NCI-H187 (cell line): ENCODE data around the gene SGCA.

ENCODE experiments used
- DNase-seq, 2 experiments: peaks; one replicate each; lab custom pipeline; 2025; lab: John Stamatoyannopoulos, UW

The SGCA gene

GRCh38 chr17:50182783-50183420 lies 17.1 kb downstream of the SGCA start:
- DNase-seq, result no peak

- DNase-seq, result no peak
These were observed 17.7 kb downstream of the SGCA start for GRCh38 chr17:50183421-50183994.

DNA sequence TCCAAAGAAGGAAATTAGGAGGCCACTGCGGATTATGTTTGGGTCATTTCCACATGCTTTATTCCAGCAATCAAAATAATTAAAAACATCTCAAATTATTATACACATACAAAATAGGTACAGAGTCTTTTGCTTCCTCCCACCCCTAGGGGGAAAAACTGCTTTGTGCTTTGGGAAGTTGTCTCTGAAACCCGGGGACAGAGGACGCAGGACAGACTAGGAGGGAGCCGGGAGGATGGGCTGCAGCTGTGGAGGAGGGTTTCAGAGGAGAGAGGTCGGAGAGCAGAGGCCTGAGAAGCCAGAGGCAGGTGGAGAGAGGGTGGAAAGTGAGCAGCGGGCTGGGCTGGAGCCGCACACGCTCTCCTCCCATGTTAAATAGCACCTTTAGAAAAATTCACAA lies 18.3 kb downstream of the SGCA start:
- DNase-seq, result no peak

DNA sequence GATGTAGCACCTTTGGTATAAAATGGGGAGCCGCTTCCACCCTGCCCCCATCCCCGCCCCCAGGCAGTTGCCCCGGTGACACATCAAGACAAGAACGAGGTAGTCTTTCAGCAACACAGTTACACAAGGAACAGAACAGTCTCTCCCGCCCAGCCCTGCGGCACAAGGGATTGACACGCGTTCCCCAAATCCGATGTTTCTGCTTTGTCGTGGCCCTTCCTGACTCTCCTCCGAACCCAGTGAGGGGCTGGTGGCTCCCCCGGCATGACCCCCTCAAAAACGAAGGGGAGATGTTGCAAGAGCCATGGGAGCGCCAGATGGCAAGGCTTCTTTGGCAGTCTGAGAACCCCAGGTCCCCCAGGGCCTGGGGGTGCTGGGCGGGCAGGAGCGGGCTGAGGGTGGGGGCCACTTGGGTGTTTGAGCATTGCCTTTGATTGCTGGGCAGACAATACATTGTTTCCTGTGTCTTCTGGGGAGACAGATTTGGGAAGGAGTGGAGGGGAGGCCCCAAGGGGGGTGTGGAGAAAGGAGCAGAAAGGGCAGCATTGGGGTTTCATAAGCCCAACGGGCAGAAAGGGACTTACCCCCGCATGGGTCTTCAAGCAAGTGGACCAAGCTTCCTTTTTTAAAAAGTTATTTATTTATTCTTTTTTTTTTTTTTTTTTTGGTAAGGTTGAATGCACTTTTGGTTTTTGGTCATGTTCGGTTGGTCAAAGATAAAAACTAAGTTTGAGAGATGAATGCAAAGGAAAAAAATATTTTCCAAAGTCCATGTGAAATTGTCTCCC lies 19.0 kb downstream of the SGCA start:
- no peak for DNase-seq

- no peak for DNase-seq
These were observed 20.0 kb downstream of the SGCA start for GRCh38 chr17:50185631-50186471.

DNA sequence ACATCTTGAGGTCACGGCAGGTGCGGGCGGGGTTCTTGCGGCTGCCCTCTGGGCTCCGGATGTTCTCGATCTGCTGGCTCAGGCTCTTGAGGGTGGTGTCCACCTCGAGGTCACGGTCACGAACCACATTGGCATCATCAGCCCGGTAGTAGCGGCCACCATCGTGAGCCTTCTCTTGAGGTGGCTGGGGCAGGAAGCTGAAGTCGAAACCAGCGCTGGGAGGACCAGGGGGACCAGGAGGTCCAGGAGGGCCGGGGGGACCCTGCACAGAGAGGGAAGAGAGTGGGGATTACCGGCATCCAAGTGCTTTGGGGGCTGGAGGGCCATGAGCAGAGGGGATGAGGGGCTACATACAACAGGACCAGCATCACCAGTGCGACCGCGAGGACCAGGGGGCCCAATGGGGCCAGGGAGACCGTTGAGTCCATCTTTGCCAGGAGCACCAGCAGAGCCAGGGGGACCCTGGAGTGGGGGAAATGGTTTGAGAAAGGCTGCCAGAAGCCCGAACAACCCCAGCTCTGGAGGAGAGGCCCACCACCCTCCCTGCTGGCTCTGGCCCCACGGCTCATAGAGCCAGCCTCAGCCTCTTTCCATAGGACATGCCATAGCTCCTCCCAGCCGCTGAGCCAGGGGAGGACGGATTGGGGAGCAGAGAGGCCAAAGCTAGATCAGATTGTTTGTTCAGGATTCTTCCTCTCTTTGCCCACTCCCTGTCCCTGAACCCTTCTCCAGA lies 21.0 kb downstream of the SGCA start:
- no peak for DNase-seq

- DNase-seq, result no peak
These were observed 21.6 kb downstream of the SGCA start for GRCh38 chr17:50187394-50187725.

DNA sequence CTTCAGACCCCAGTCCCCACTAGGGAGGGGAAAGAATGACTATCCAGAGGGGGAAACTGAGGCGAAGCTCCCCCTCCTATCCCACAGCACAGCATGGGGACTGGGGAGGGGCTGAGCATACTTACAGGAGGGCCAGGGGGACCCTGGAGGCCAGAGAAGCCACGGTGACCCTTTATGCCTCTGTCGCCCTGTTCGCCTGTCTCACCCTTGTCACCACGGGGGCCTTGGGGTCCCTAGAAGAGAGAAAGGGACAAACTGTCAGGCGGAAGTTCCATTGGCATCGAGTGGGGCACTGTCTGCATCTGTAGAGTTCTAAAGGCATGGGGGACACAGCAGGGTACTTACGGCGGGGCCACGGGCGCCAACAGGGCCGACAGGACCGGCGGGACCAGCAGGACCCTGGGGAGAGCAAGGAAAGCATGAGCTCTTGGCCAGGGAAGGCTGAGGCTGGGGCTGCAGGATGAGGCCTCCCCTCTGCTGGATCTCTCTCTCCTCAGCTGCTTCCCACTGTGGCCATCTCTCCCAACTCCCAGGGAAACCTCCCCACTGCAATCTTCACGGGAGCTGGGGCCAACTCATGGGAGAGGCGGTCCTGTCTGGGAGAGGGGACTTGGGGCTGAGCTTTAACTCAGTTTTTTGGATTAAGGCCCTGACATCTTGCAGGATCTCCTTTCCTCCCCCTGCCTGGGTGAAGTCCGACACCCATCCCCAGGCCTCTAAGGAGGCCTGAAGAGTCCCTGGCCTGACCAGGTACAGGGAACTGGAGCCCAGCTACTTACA lies 22.1 kb downstream of the SGCA start:
- no peak for DNase-seq

GRCh38 chr17:50188531-50188920 lies 22.7 kb downstream of the SGCA start:
- DNase-seq, result no peak

- DNase-seq, result no peak
These were observed 23.2 kb downstream of the SGCA start for GRCh38 chr17:50188921-50189549.

- no peak for DNase-seq
These were observed 23.9 kb downstream of the SGCA start for GRCh38 chr17:50189550-50190292.

GRCh38 chr17:50190293-50190602 lies 24.4 kb downstream of the SGCA start:
- no peak for DNase-seq

DNA sequence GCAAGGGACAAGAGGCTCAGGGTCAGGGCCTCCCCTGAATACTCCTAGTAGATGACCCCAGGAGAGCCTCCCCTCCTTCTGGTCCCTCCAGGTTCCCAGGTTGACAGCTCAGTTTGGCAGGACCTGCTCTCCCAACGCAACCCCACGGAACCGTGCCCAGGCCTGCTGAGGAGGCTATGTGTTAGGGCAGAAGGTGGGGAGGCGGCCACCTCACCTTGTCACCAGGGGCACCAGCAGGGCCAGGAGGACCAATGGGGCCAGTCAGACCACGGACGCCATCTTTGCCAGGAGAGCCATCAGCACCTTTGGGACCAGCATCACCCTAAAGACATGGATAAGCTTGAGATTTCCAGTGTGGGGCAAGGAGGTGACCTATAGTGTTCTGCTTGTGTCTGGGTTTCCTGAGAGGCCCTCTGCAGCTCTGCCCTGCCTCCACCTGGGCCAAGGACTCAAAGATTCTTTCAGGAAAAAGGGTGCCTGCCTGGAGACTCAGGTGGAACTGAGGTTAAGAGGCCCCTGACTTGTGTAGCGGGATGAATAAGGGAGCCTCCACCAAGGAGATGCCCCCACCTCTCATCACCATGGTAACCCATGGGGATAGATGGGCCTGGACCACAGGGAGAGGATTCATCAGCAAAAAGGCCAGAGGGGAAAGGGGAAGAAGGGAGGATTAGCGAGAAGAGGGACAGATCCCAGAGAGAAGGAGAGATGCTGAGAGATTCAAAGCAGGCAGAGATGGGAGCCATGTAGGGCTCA lies 25.0 kb downstream of the SGCA start:
- no peak for DNase-seq

GRCh38 chr17:50191359-50192143 lies 25.7 kb downstream of the SGCA start:
- no peak for DNase-seq

DNA sequence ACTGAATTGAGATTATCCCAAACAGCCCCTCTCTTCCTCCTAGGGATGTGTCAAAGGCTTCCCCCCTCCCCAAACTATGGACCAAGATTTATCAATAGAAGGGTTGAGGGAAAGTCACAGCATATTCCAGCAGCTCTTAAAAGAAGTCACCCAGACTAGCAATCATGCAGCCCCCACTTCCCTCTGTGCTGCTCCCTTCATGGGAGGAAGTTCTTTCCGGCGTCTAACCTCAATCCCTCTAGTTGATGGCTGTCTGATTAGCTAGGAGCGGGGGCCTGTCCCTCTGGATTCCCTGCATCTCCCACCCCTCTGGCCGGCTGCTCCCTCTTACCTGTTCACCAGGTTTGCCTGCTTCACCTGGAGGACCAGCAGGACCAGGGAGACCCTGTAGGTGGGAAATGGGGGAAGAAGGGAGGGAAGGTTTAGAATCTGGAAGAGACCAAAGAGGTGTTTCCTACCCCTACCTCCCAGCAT lies 26.4 kb downstream of the SGCA start:
- no peak for DNase-seq

DNA sequence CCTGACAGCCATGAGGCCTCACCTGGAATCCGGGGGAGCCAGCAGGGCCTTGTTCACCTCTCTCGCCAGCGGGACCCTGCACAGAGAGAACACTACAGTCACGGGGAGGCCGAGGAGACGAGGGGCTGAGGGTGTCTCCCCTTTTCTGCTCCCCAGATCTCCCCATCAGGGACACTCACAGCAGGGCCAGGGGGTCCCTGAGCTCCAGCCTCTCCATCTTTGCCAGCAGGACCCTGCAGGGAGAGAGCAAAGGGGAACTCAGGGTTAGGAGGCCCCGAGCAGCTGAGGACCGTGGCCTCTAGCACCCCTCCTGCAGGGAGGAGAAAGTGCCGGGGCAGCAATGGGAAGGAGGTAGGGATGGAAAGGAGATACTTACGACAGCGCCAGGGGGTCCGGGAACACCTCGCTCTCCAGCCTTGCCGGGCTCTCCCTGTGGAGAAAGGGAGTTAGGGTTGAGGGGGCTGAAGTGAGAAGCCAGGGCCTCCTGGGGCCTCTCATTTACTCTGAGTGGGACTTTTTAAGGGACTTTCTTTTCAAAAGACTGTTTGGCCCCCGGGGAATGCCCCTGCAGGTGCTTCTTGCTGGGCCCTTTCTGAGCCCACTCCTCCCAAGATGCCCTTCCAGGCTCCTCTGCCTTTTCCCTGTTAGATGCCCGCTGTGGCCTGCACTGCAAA lies 26.9 kb downstream of the SGCA start:
- no peak for DNase-seq

DNA sequence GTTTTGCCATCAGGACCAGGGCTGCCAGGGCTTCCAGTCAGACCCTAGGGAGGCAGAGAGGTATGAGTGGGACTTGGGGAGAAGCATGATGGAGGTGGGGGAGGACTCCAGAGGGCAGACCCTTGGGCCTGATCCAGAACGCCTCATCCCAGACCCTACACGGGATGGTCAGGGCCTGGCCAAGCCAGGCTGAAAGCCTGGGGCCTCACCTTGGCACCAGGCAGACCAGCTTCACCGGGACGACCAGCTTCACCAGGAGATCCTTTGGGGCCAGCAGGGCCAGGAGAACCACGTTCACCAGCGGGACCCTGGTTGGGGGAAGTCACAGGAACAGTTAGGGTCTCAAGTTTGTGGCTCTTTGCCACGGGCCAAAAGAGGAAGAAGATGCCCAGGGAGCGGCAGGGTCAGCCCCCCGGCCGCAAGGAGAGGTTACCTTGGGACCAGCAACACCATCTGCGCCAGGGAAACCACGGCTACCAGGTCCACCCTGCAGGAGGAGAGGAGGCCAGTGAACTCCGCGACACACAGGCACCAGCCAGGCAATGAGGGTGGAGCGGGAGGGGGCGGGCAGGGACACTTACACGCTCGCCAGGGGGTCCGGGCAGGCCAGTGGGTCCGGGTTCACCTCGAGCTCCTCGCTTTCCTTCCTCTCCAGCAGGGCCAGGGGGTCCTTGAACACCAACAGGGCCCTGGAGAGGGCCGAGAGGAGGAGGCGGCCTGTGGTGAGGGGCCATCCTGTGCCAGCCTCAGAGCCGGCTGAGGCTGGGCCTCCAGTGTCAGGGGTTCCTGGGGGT lies 28.5 kb downstream of the SGCA start:
- no peak for DNase-seq
